Measurements from ENCODE around the gene ZNF506.
"Not testable (repeated sequence)": the region's sequence is repeated elsewhere in the genome, so short reads cannot be mapped to it uniquely, and the experiment has no call there.

The ZNF506 gene

GRCh38 chr19:19746286-19747213 is 75.0 kb downstream of the ZNF506 start:
- DNase-seq, result no peak

- no peak for DNase-seq
Measured at GRCh38 chr19:19745496-19746285, 75.9 kb downstream of the ZNF506 start.

- no peak for DNase-seq
Measured at GRCh38 chr19:19744641-19745040, 76.9 kb downstream of the ZNF506 start.

GRCh38 chr19:19743921-19744320 is 77.6 kb downstream of the ZNF506 start:
- DNase-seq, result not testable (repeated sequence)

GRCh38 chr19:19743176-19743575 is 78.4 kb downstream of the ZNF506 start:
- DNase-seq, result no peak

GRCh38 chr19:19742773-19743172 is 78.8 kb downstream of the ZNF506 start:
- DNase-seq, result no peak

Data from anterior cingulate cortex (tissue), 58 donors.